Endothelial cell of umbilical vein (primary cell): ENCODE measurements around the gene KIF26B. TPM values are rescaled to one million over a fixed set of nuclear protein-coding genes. Genes with fewer than 3 reads are reported as not detected.

Experiments
- BruUV-seq: library from RNA; stranded (reverse); fragments of 400-500 nt; replicated peaks from 2 replicates; lab custom pipeline; 2021; lab: Mats Ljungman, UMichigan
- CTCF ChIA-PET: fragments of 300-600, 350-600 bp; sonication (Branson Sonifier 250); formaldehyde crosslinking; loops from one replicate; lab custom pipeline; 2021; ENCODE audit warnings: antibody characterized with exemption, inconsistent platforms; lab: Charles Lee
- POLR2A ChIA-PET: fragments of 300-600, 350-600 bp; sonication (Branson Sonifier 250); formaldehyde crosslinking; loops from one replicate; lab custom pipeline; 2021; ENCODE audit warnings: antibody characterized with exemption, inconsistent platforms; lab: Charles Lee
- DNase-seq: peaks from one replicate; pipeline ENCODE4 v3.0.0-alpha.2; 2011; ENCODE audit warnings: low read depth, low spot score
- FAIRE-seq: peaks from 2 replicates; lab custom pipeline; 2011; peaks lifted over from hg19 to GRCh38; lab: Jason Lieb, UNC
- H2AFZ ChIP-seq: 2 replicates; pipeline ENCODE4 v1.6.0; 2012; ENCODE audit warnings: low read depth, low read length, control low read depth, inconsistent platforms
- H3K27ac ChIP-seq: 2 replicates; pipeline ENCODE4 v1.5.1; 2011; ENCODE audit warnings: low read depth, mild to moderate bottlenecking, control low read depth, low read length, moderate library complexity; ENCODE audit not compliant: insufficient read depth
- H3K27me3 ChIP-seq, 2 experiments: 2 replicates each; pipeline versions ENCODE4 v1.6.0 to v1.6.1; 2011; ENCODE audit warnings: low read length in 2 of 2, mixed read lengths in 1 of 2; ENCODE audit not compliant: control insufficient read depth in 2 of 2, insufficient read depth in 2 of 2
- H3K36me3 ChIP-seq, 2 experiments: 2 replicates in 1 of 2; 3 replicates in 1 of 2; pipeline ENCODE4 v1.5.1; 2011; ENCODE audit warnings: low read length in 2 of 2, mild to moderate bottlenecking in 1 of 2, moderate library complexity in 1 of 2; ENCODE audit not compliant: control insufficient read depth in 2 of 2, insufficient read depth in 2 of 2; ENCODE audit errors: extremely low read depth in 1 of 2
- H3K4me1 ChIP-seq: 3 replicates; pipeline ENCODE4 v1.5.1; 2011; ENCODE audit warnings: mild to moderate bottlenecking, low read length; ENCODE audit not compliant: control insufficient read depth, insufficient read depth; ENCODE audit errors: extremely low read depth
- H3K4me2 ChIP-seq: 2 replicates; pipeline ENCODE4 v1.6.1; 2011; ENCODE audit warnings: low read length, control low read depth, mixed read lengths; ENCODE audit not compliant: insufficient read depth
- H3K4me3 ChIP-seq, 3 experiments: fragments of 200-600 bp in 1 of 3; sonication (generic), shearing (Covaris generic) in 1 of 3; replicated peaks in 1 of 3; 2 replicates each; pipeline ENCODE4 v1.5.1; 2011 to 2016; ENCODE audit warnings: control low read depth in 3 of 3, low read length in 3 of 3, mild to moderate bottlenecking in 2 of 3, inconsistent platforms in 1 of 3, low read depth in 1 of 3, moderate library complexity in 1 of 3; ENCODE audit not compliant: insufficient read depth in 1 of 3
- H3K79me2 ChIP-seq: 2 replicates; pipeline ENCODE4 v1.6.0; 2012; ENCODE audit warnings: low read length, inconsistent platforms; ENCODE audit not compliant: control insufficient read depth, insufficient read depth
- H3K9ac ChIP-seq: replicated peaks from 2 replicates; pipeline ENCODE3; 2011; ENCODE audit warnings: low read length, control low read depth; ENCODE audit not compliant: insufficient read depth; ENCODE audit errors: extremely low read depth
- H3K9me1 ChIP-seq: replicated peaks from 3 replicates; pipeline ENCODE4 v1.6.0; 2011; ENCODE audit warnings: mild to moderate bottlenecking, low read length; ENCODE audit not compliant: control insufficient read depth, insufficient read depth; ENCODE audit errors: extremely low read depth
- H3K9me3 ChIP-seq: replicated peaks from 2 replicates; pipeline ENCODE4 v1.5.1; 2012; ENCODE audit warnings: low read length, inconsistent platforms; ENCODE audit not compliant: control insufficient read depth, insufficient read depth
- H4K20me1 ChIP-seq: replicated peaks from 2 replicates; pipeline ENCODE3; 2011; ENCODE audit warnings: mild to moderate bottlenecking, low read length; ENCODE audit not compliant: control insufficient read depth, insufficient read depth; ENCODE audit errors: extremely low read depth
- CTCF ChIP-seq, 2 donors: IDR thresholded peaks; 1 replicate in 1 of 2; 2 replicates in 1 of 2; pipeline ENCODE4 v1.5.1; 2011; ENCODE audit warnings: low read length in 2 of 2, mild to moderate bottlenecking in 2 of 2, moderate library complexity in 2 of 2, control low read depth in 1 of 2, inconsistent platforms in 1 of 2, low read depth in 1 of 2; ENCODE audit not compliant: insufficient read depth in 1 of 2; ENCODE audit errors: extremely low read depth in 1 of 2
- EZH2 ChIP-seq: IDR thresholded peaks from 2 replicates; pipeline ENCODE4 v1.6.1; 2012; ENCODE audit warnings: borderline replicate concordance, low read depth, mild to moderate bottlenecking, moderate library complexity, low read length, inconsistent platforms; ENCODE audit not compliant: severe bottlenecking
- FOS ChIP-seq: IDR thresholded peaks from 2 replicates; pipeline ENCODE4 v1.6.1; 2011; ENCODE audit warnings: mild to moderate bottlenecking, low read length, moderate library complexity, borderline replicate concordance; ENCODE audit not compliant: insufficient read depth
- GATA2 ChIP-seq: IDR thresholded peaks from 2 replicates; pipeline ENCODE4 v1.7.0; 2011; ENCODE audit warnings: low read depth, mild to moderate bottlenecking, moderate library complexity, mixed read lengths, low read length; ENCODE audit not compliant: insufficient read length, insufficient read depth
- JUN ChIP-seq: IDR thresholded peaks from 2 replicates; pipeline ENCODE4 v1.6.1; 2011; ENCODE audit warnings: borderline replicate concordance, low read depth; ENCODE audit not compliant: insufficient read length, insufficient read depth
- MAX ChIP-seq: IDR thresholded peaks from 2 replicates; pipeline ENCODE4 v1.6.1; 2011; ENCODE audit not compliant: insufficient read depth, insufficient read length
- MYC ChIP-seq: IDR thresholded peaks from one replicate; pipeline ENCODE4 v1.6.1; 2011; ENCODE audit warnings: mild to moderate bottlenecking, low read depth, low read length
- POLR2A ChIP-seq: IDR thresholded peaks from 2 replicates; pipeline ENCODE4 v1.6.1; 2012; ENCODE audit warnings: low read depth, mild to moderate bottlenecking, control low read depth, low read length
- POLR2AphosphoS5 ChIP-seq: IDR thresholded peaks from 2 replicates; pipeline ENCODE4 v1.6.1; 2012; ENCODE audit warnings: low read depth, mild to moderate bottlenecking, control low read depth, low read length, moderate library complexity; ENCODE audit not compliant: insufficient read depth
- dilution Hi-C: fragments of 300-500 bp; cut with MboI; formaldehyde crosslinking; loops from one replicate; pipeline ENCODE4 v1.15.0; 2019; ENCODE audit warnings: low sequenced_read_pairs; ENCODE audit not compliant: extremely low pct_ligation_motif_present
- intact Hi-C: fragments of 100-400 bp; cut with micrococcal nuclease; formaldehyde crosslinking; loops from one replicate; pipeline ENCODE4 v1.10.0; 2022
- polyA plus RNA-seq, 4 experiments: library from polyadenylated mRNA; depleted of rRNA in 3 of 4; stranded (reverse) in 3 of 4; unstranded in 1 of 4; fragments of >200 nt; gene quantifications; 2 replicates each; pipeline versions ENCODE4 v1.2.1 to v1.2.3, GENCODE V29; 2011 to 2012; ENCODE audit warnings: missing spikeins in 1 of 4
- total RNA-seq: library from RNA; stranded (reverse); gene quantifications from 2 replicates; pipeline ENCODE4 v1.2.3, GENCODE V29; 2021

KIF26B gene
- total and polyA plus RNA-seq, 2 donors (not counting 3 experiments of a cell fraction or from before 2014, with no cell fraction given) = 0.04 to 0.49 TPM

GRCh38 chr1:245576323-245576722 lies 421.5 kb downstream of the KIF26B start:
- Histone ChIP-seq H4K20me1 (no peaks in the 10 kb centered on the region), H3K4me1 (no peaks in the 10 kb centered on the region), H3K9me1 (no peaks in the 10 kb centered on the region), H3K27ac (no peak overlapping the region), H3K79me2 (no peaks in the 10 kb centered on the region), H3K4me2 (no peak overlapping the region), H3K9me3 (no peaks in the 10 kb centered on the region), H3K27me3 (no peaks in the 10 kb centered on the region), H3K4me3 (no peak overlapping the region), H3K9ac (no peak overlapping the region), H2AFZ (no peak overlapping the region), H3K36me3 (no peaks in the 10 kb centered on the region)
- FAIRE-seq = no peak
- intact Hi-C loops = no loop called here
- dilution Hi-C loops = no loop called here
- CTCF ChIA-PET = no interaction called here
- TF ChIP-seq POLR2A = no peak
- no peak for TF ChIP-seq GATA2
- TF ChIP-seq EZH2 = no peak
- TF ChIP-seq POLR2AphosphoS5 = no peak
- no peak for TF ChIP-seq MYC
- no peak for TF ChIP-seq JUN
- no peak for TF ChIP-seq FOS
- TF ChIP-seq MAX = no peak
- no peak for TF ChIP-seq CTCF (IDR thresholded peaks at IDR 0.05; ENCODE audit: extremely low read depth in 1 of 2, insufficient read depth in 1 of 2, low read depth in 1 of 2, low read length in 2 of 2)
- DNase-seq = no peak
- POLR2A ChIA-PET = no interaction called here
- BruUV-seq = no TSS peak
